ENCODE measurements around the gene IGF1R. TPM values are rescaled to one million over a fixed set of nuclear protein-coding genes. Genes with fewer than 3 reads are reported as not detected.

The IGF1R gene
- total RNA-seq, 4 donors from 2014 or later = 87.8 to 173 (median 107) TPM

- H3K27ac ChIP-seq = no peak overlapping the region
- H3K4me1 ChIP-seq = peaks cover 32% of the 10 kb centered on the region
Measured at GRCh38 chr15:98772895-98773294, 124.6 kb downstream of the IGF1R start.

GRCh38 chr15:98773616-98774015, 125.3 kb downstream of the IGF1R start:
- Histone ChIP-seq H3K27ac (no peak overlapping the region), H3K36me3 (no peaks in the 10 kb centered on the region), H3K4me1 (peaks cover 34% of the 10 kb centered on the region), H3K9me3 (no peaks in the 10 kb centered on the region), H3K27me3 (no peaks in the 10 kb centered on the region), H3K4me3 (no peak overlapping the region)
- TF ChIP-seq EP300 (IDR thresholded peaks at IDR 0.05) = no peak
- no peak for TF ChIP-seq CTCF (IDR thresholded peaks at IDR 0.05)
- TF ChIP-seq POLR2AphosphoS5 (IDR thresholded peaks at IDR 0.05) = no peak
- TF ChIP-seq POLR2A (IDR thresholded peaks at IDR 0.05) = no peak
- 80% methylated on average over 6 of the region's 6 CpGs for whole genome bisulfite sequencing
- DNase-seq (ENCODE audit: low spot score in 2 of 2) = no peak

More at GRCh38 chr15:98772895-98773294, 124.6 kb downstream of the IGF1R start:
- DNase-seq (ENCODE audit: low spot score in 2 of 2) = no peak
- Histone ChIP-seq H3K9me3 (no peaks in the 10 kb centered on the region), H3K4me3 (no peak overlapping the region), H3K36me3 (no peaks in the 10 kb centered on the region), H3K27me3 (no peaks in the 10 kb centered on the region)
- TF ChIP-seq POLR2A (IDR thresholded peaks at IDR 0.05) = no peak
- no peak for TF ChIP-seq EP300 (IDR thresholded peaks at IDR 0.05)
- no peak for TF ChIP-seq CTCF (IDR thresholded peaks at IDR 0.05)
- TF ChIP-seq POLR2AphosphoS5 (IDR thresholded peaks at IDR 0.05) = no peak
- WGBS = 76% methylated on average over 3 of the region's 3 CpGs

- H3K4me1 ChIP-seq = peaks cover 45% of the 10 kb centered on the region
- no peak for DNase-seq (ENCODE audit: low spot score in 2 of 2)
- no peak for TF ChIP-seq POLR2AphosphoS5 (IDR thresholded peaks at IDR 0.05)
- no peak for TF ChIP-seq EP300 (IDR thresholded peaks at IDR 0.05)
- TF ChIP-seq CTCF (IDR thresholded peaks at IDR 0.05) = no peak
- no peaks in the 10 kb centered on the region for H3K27me3 ChIP-seq
- no peaks in the 10 kb centered on the region for H3K9me3 ChIP-seq
- no peaks in the 10 kb centered on the region for H3K36me3 ChIP-seq
- peak overlapping the region; percentile 75 for H3K27ac ChIP-seq
- WGBS = 62% methylated on average over 8 of the region's 10 CpGs
- no peak overlapping the region for H3K4me3 ChIP-seq
Measured at GRCh38 chr15:98774756-98775497, 126.6 kb downstream of the IGF1R start.

GRCh38 chr15:98775498-98776230, 127.3 kb downstream of the IGF1R start:
- peak overlapping the region; percentile 75 for H3K27ac ChIP-seq

More at GRCh38 chr15:98775498-98776230, 127.3 kb downstream of the IGF1R start:
- H3K9me3 ChIP-seq = no peaks in the 10 kb centered on the region
- TF ChIP-seq CTCF (IDR thresholded peaks at IDR 0.05) = no peak
- TF ChIP-seq POLR2AphosphoS5 (IDR thresholded peaks at IDR 0.05) = no peak
- TF ChIP-seq EP300 (IDR thresholded peaks at IDR 0.05) = no peak
- TF ChIP-seq POLR2A (IDR thresholded peaks at IDR 0.05) = no peak
- H3K36me3 ChIP-seq = no peaks in the 10 kb centered on the region
- 44% methylated on average over 5 of the region's 7 CpGs for WGBS
- no peaks in the 10 kb centered on the region for H3K27me3 ChIP-seq
- no peak for DNase-seq (ENCODE audit: low spot score in 2 of 2)
- H3K4me3 ChIP-seq = no peak overlapping the region
- peaks cover 45% of the 10 kb centered on the region for H3K4me1 ChIP-seq

All from suprapubic skin (tissue), 4 donors.